ENCODE measurements around the gene BOC.
"Not testable (repeated sequence)": the region's sequence is repeated elsewhere in the genome, so short reads cannot be mapped to it uniquely, and the experiment has no call there.

BOC gene

GRCh38 chr3:113211330-113212149 lies at the start of gene BOC:
TSS of gene BOC (plus strand) at chr3:113211557. CDS start at chr3:113249803, 38,246 bp downstream.
- DNase-seq (ENCODE audit: low spot score) = no peak

GRCh38 chr3:113161661-113162060 lies 49.7 kb upstream of the BOC start:
- DNase-seq (ENCODE audit: low spot score) = no peak

- DNase-seq (ENCODE audit: low spot score) = no peak
Observed at GRCh38 chr3:113163152-113163551, 48.2 kb upstream of the BOC start.

- no peak for DNase-seq (ENCODE audit: low spot score)
Observed at GRCh38 chr3:113165841-113166240, 45.5 kb upstream of the BOC start.

- no peak for DNase-seq (ENCODE audit: low spot score)
Observed at GRCh38 chr3:113166357-113166718, 45.0 kb upstream of the BOC start.

- DNase-seq (ENCODE audit: low spot score) = no peak
Observed at GRCh38 chr3:113166719-113167492, 44.5 kb upstream of the BOC start.

- DNase-seq (ENCODE audit: low spot score) = no peak
Observed at GRCh38 chr3:113167825-113168801, 43.2 kb upstream of the BOC start.

- no peak for DNase-seq (ENCODE audit: low spot score)
Observed at GRCh38 chr3:113169891-113170452, 41.4 kb upstream of the BOC start.

GRCh38 chr3:113170771-113171170 lies 40.6 kb upstream of the BOC start:
- DNase-seq (ENCODE audit: low spot score) = no peak

GRCh38 chr3:113171675-113172300 lies 39.6 kb upstream of the BOC start:
- DNase-seq (ENCODE audit: low spot score) = not testable (repeated sequence)

GRCh38 chr3:113173102-113173501 lies 38.3 kb upstream of the BOC start:
- no peak for DNase-seq (ENCODE audit: low spot score)

GRCh38 chr3:113174304-113174703 lies 37.1 kb upstream of the BOC start:
- no peak for DNase-seq (ENCODE audit: low spot score)

GRCh38 chr3:113174801-113175485 lies 36.4 kb upstream of the BOC start:
- no peak for DNase-seq (ENCODE audit: low spot score)

GRCh38 chr3:113177526-113177925 lies 33.8 kb upstream of the BOC start:
- no peak for DNase-seq (ENCODE audit: low spot score)

- DNase-seq (ENCODE audit: low spot score) = no peak
Observed at GRCh38 chr3:113179235-113179824, 32.0 kb upstream of the BOC start.

- no peak for DNase-seq (ENCODE audit: low spot score)
Observed at GRCh38 chr3:113183748-113184661, 27.4 kb upstream of the BOC start.

GRCh38 chr3:113185194-113185835 lies 26.0 kb upstream of the BOC start:
- no peak for DNase-seq (ENCODE audit: low spot score)

GRCh38 chr3:113186566-113186965 lies 24.8 kb upstream of the BOC start:
- DNase-seq (ENCODE audit: low spot score) = no peak

- DNase-seq (ENCODE audit: low spot score) = no peak
Observed at GRCh38 chr3:113193288-113193687, 18.1 kb upstream of the BOC start.

All from globus pallidus (tissue), 1 donor.